Suprapubic skin (tissue), 4 donors: ENCODE results near the gene SHISA9.

ENCODE experiments used
- POLR2A ChIP-seq, 2 donors: fragments of 450-650 bp; IDR thresholded peaks; one replicate each; pipeline ENCODE4 v1.6.1; 2017; ENCODE audit warnings: antibody characterized with exemption in 2 of 2, mild to moderate bottlenecking in 2 of 2, moderate library complexity in 2 of 2
- POLR2AphosphoS5 ChIP-seq, 3 donors: sonication (generic); formaldehyde crosslinking; IDR thresholded peaks; one replicate each; pipeline ENCODE4 v1.6.1; 2017; ENCODE audit warnings: antibody characterized with exemption in 3 of 3

GRCh38 chr16:13245713-13246377 is 344.4 kb downstream of the SHISA9 start:
- TF ChIP-seq POLR2A (IDR thresholded peaks at IDR 0.05) (no peak), POLR2AphosphoS5 (IDR thresholded peaks at IDR 0.05) (no peak)
